Measurements from ENCODE around the gene PSMD9. TPM values are rescaled to one million over a fixed set of nuclear protein-coding genes. Genes with fewer than 3 reads are reported as not detected.
A peak's percentile ranks its signal among the peaks of the same experiment; 100 is the strongest.

Gene PSMD9
- total and polyA plus RNA-seq, 2 experiments from 2014 or later = 32.7 to 36.3 TPM

- DNase-seq (ENCODE audit: low spot score) (peak; percentile 56), ATAC-seq (peak; percentile 88)
- Histone ChIP-seq H3F3A (replicated peaks; ENCODE audit: low read depth) (peaks cover 8% of the 10 kb centered on the region; the same call in 1 of the 2 replicates), H3K79me2 (replicated peaks; ENCODE audit: insufficient read depth) (no peaks in the 10 kb centered on the region), H4K20me1 (replicated peaks; ENCODE audit: insufficient read depth) (no peaks in the 10 kb centered on the region), H2AFZ (peak overlapping the region; percentile 82), H3K27ac (ENCODE audit: low read depth) (peak overlapping the region; percentile 18; the same call in 1 of the 2 replicates), H3K9me2 (ENCODE audit: insufficient read depth) (no peaks in the 10 kb centered on the region), H3K27me3 (ENCODE audit: insufficient read depth) (no peaks in the 10 kb centered on the region), H3K36me3 (ENCODE audit: insufficient read depth) (no peaks in the 10 kb centered on the region), H3K4me1 (ENCODE audit: insufficient read depth) (peaks cover 15% of the 10 kb centered on the region), H3K4me3 (peak overlapping the region; percentile 13; the same call in 1 of the 2 replicates), H3K4me2 (peak overlapping the region; percentile 71)
- peaks cover 10% of the 10 kb centered on the region for H3K27me3 Mint-ChIP-seq (ENCODE audit: insufficient read depth, low read depth, poor library complexity)
- H3K4me1 Mint-ChIP-seq = peaks cover 14% of the 10 kb centered on the region
- TF ChIP-seq ZNF331 (CRISPR knock-in tag; IDR thresholded peaks at IDR 0.05; ENCODE audit: low read depth) (no peak), EZH2phosphoT487 (IDR thresholded peaks at IDR 0.05; ENCODE audit: unreplicated experiment) (no peak), ZNF114 (CRISPR knock-in tag; IDR thresholded peaks at IDR 0.05) (no peak), STAT1 (IDR thresholded peaks at IDR 0.05; ENCODE audit: unreplicated experiment) (no peak), JUNB (IDR thresholded peaks at IDR 0.05; ENCODE audit: unreplicated experiment) (no peak), ZNF462 (CRISPR knock-in tag; IDR thresholded peaks at IDR 0.05) (no peak), POLR2AphosphoS5 (IDR thresholded peaks at IDR 0.05; ENCODE audit: low read depth) (no peak), REST (IDR thresholded peaks at IDR 0.05; ENCODE audit: unreplicated experiment) (no peak), ETS1 (IDR thresholded peaks at IDR 0.05) (no peak), CREB1 (CRISPR knock-in tag; IDR thresholded peaks at IDR 0.05; ENCODE audit: low read depth) (no peak)
- H3K9me3 Mint-ChIP-seq = no peaks in the 10 kb centered on the region
- no peaks in the 10 kb centered on the region for H3K36me3 Mint-ChIP-seq (ENCODE audit: low read depth)
- H3K4me3 Mint-ChIP-seq = no peak overlapping the region; the same call in 2 of the 3 replicates
- H3K27ac Mint-ChIP-seq = no peak overlapping the region
These were observed 70.1 kb downstream of the PSMD9 start for GRCh38 chr12:121958541-121959240.

Measured in GM23338 (cell line).